H9 (cell line): ENCODE results near the gene C11orf24. TPM values are rescaled to one million over a fixed set of nuclear protein-coding genes. Genes with fewer than 3 reads are reported as not detected.

Source experiments
- DNase-seq: peaks from one replicate; pipeline ENCODE4 v3.0.0-alpha.2; 2017
- H2AFZ ChIP-seq: one replicate; pipeline ENCODE4 v1.6.1; 2013; ENCODE audit warnings: mild to moderate bottlenecking, low read length, control low read depth, moderate library complexity
- H2AK5ac ChIP-seq: 2 replicates; pipeline ENCODE4 v1.6.1; 2013; ENCODE audit warnings: low read length, control low read depth, mixed read lengths; ENCODE audit not compliant: insufficient read length
- H2BK120ac ChIP-seq: one replicate; pipeline ENCODE4 v1.6.1; 2013; ENCODE audit warnings: low read depth, mild to moderate bottlenecking, low read length, control low read depth, inconsistent platforms; ENCODE audit not compliant: poor library complexity, severe bottlenecking
- H2BK12ac ChIP-seq: 2 replicates; pipeline ENCODE4 v1.6.1; 2013; ENCODE audit warnings: low read length, control low read depth, mixed read lengths, low read depth; ENCODE audit not compliant: insufficient read length
- H2BK15ac ChIP-seq: 2 replicates; pipeline ENCODE4 v1.6.1; 2013; ENCODE audit warnings: low read depth, low read length, control low read depth
- H2BK20ac ChIP-seq: one replicate; pipeline ENCODE4 v1.6.1; 2013; ENCODE audit warnings: low read depth, mild to moderate bottlenecking, low read length, control low read depth, inconsistent platforms; ENCODE audit not compliant: poor library complexity, severe bottlenecking
- H2BK5ac ChIP-seq: 2 replicates; pipeline ENCODE4 v1.6.1; 2013; ENCODE audit warnings: low read length, control low read depth, mixed read lengths; ENCODE audit not compliant: insufficient read length
- H3K14ac ChIP-seq: 2 replicates; pipeline ENCODE4 v1.6.1; 2013; ENCODE audit warnings: low read length, control low read depth; ENCODE audit not compliant: insufficient read depth
- H3K18ac ChIP-seq: 2 replicates; pipeline ENCODE4 v1.6.1; 2013; ENCODE audit warnings: low read depth, mild to moderate bottlenecking, mixed read lengths, low read length, control low read depth; ENCODE audit not compliant: insufficient read length
- H3K23ac ChIP-seq: 2 replicates; pipeline ENCODE4 v1.6.1; 2013; ENCODE audit warnings: low read length, control low read depth, mixed read lengths, low read depth; ENCODE audit not compliant: insufficient read length
- H3K23me2 ChIP-seq: 2 replicates; pipeline ENCODE4 v1.6.1; 2013; ENCODE audit warnings: low read depth, mild to moderate bottlenecking, mixed read lengths, low read length, control low read depth; ENCODE audit not compliant: insufficient read length, poor library complexity, severe bottlenecking
- H3K27ac ChIP-seq: 2 replicates; pipeline ENCODE4 v1.5.1; 2013; ENCODE audit warnings: low read length, control low read depth, mixed read lengths, low read depth; ENCODE audit not compliant: insufficient read length
- H3K27me3 ChIP-seq: 2 replicates; pipeline ENCODE4 v1.6.1; 2013; ENCODE audit warnings: low read length, control low read depth, inconsistent platforms; ENCODE audit not compliant: insufficient read depth
- H3K4ac ChIP-seq: 2 replicates; pipeline ENCODE4 v1.6.1; 2013; ENCODE audit warnings: low read depth, mild to moderate bottlenecking, control low read depth, inconsistent platforms, low read length, moderate library complexity
- H3K4me1 ChIP-seq: 2 replicates; pipeline ENCODE4 v1.6.1; 2013; ENCODE audit warnings: low read length, control low read depth, inconsistent platforms; ENCODE audit not compliant: insufficient read depth
- H3K4me2 ChIP-seq: 2 replicates; pipeline ENCODE4 v1.6.1; 2013; ENCODE audit warnings: low read length, control low read depth, mixed read lengths; ENCODE audit not compliant: insufficient read length, insufficient read depth
- H3K56ac ChIP-seq: 2 replicates; pipeline ENCODE4 v1.6.1; 2013; ENCODE audit warnings: low read depth, mild to moderate bottlenecking, mixed read lengths, low read length, control low read depth; ENCODE audit not compliant: insufficient read length
- H3K79me1 ChIP-seq: 2 replicates; pipeline ENCODE4 v1.6.1; 2013; ENCODE audit warnings: low read depth, mild to moderate bottlenecking, moderate library complexity, low read length, control low read depth, inconsistent platforms; ENCODE audit not compliant: insufficient read depth, poor library complexity, severe bottlenecking
- H3K79me2 ChIP-seq: 2 replicates; pipeline ENCODE4 v1.6.1; 2013; ENCODE audit warnings: low read length, control low read depth, inconsistent platforms; ENCODE audit not compliant: insufficient read depth
- H3K9ac ChIP-seq: 2 replicates; pipeline ENCODE4 v1.6.1; 2013; ENCODE audit warnings: low read length, control low read depth, mixed read lengths; ENCODE audit not compliant: insufficient read length; ENCODE audit errors: extremely low read depth
- H3K9me3 ChIP-seq: one replicate; pipeline ENCODE4 v1.6.1; 2013; ENCODE audit warnings: low read depth, low read length, inconsistent platforms; ENCODE audit not compliant: control insufficient read depth
- H3T11ph ChIP-seq: one replicate; pipeline ENCODE4 v1.6.1; 2013; ENCODE audit warnings: mild to moderate bottlenecking, low read length, control low read depth, inconsistent platforms
- H4K20me1 ChIP-seq: one replicate; pipeline ENCODE4 v1.6.1; 2013; ENCODE audit not compliant: control insufficient read depth, insufficient read length, insufficient read depth
- H4K5ac ChIP-seq: 2 replicates; pipeline ENCODE4 v1.6.1; 2013; ENCODE audit warnings: low read depth, mild to moderate bottlenecking, mixed read lengths, low read length, control low read depth; ENCODE audit not compliant: insufficient read length
- H4K8ac ChIP-seq: replicated peaks from 2 replicates; pipeline ENCODE4 v1.6.1; 2013; ENCODE audit warnings: low read length, control low read depth, mixed read lengths, low read depth; ENCODE audit not compliant: insufficient read length
- H4K91ac ChIP-seq: 2 replicates; pipeline ENCODE4 v1.6.1; 2013; ENCODE audit warnings: low read depth, mild to moderate bottlenecking, moderate library complexity, mixed read lengths, low read length, control low read depth; ENCODE audit not compliant: insufficient read length
- H3K27ac Mint-ChIP-seq, 3 experiments: 2 replicates in 2 of 3; 3 replicates in 1 of 3; pipeline ENCODE4 v1.8.0; 2020 to 2021; ENCODE audit warnings: mixed read lengths in 3 of 3, mild to moderate bottlenecking in 1 of 3, moderate library complexity in 1 of 3
- H3K27me3 Mint-ChIP-seq: 2 replicates; pipeline ENCODE4 v1.8.0; 2021; ENCODE audit warnings: low read depth, mild to moderate bottlenecking, moderate library complexity, mixed read lengths
- H3K36me3 Mint-ChIP-seq, 3 experiments: 2 replicates in 2 of 3; 3 replicates in 1 of 3; pipeline ENCODE4 v1.8.0; 2020 to 2021; ENCODE audit warnings: low read depth in 3 of 3, mixed read lengths in 3 of 3; ENCODE audit not compliant: insufficient read depth in 1 of 3
- H3K4me1 Mint-ChIP-seq, 2 experiments: 2 replicates each; pipeline ENCODE4 v1.8.0; 2020; ENCODE audit warnings: mixed read lengths in 2 of 2
- H3K4me3 Mint-ChIP-seq, 2 experiments: 2 replicates in 1 of 2; 3 replicates in 1 of 2; pipeline ENCODE4 v1.8.0; 2020 to 2021; ENCODE audit warnings: mild to moderate bottlenecking in 2 of 2, mixed read lengths in 2 of 2, moderate library complexity in 1 of 2
- H3K9me3 Mint-ChIP-seq, 2 experiments: 2 replicates in 1 of 2; 3 replicates in 1 of 2; pipeline ENCODE4 v1.8.0; 2020; ENCODE audit warnings: mild to moderate bottlenecking in 2 of 2, mixed read lengths in 2 of 2, moderate library complexity in 1 of 2
- CTCF ChIP-seq: fragments of 200-600 bp; sonication (generic); conservative IDR thresholded peaks from 3 replicates; pipeline ENCODE4 v1.8.0; 2021; ENCODE audit warnings: antibody characterized with exemption, mild to moderate bottlenecking
- WGBS: extraction: QIAGEN DNeasy Blood & Tissue Kit; methylation state at CpG from one replicate; pipeline ENCODE4 v1.1.7; 2013; ENCODE audit warnings: missing lambda C conversion rate, low lambda C conversion rate, mixed read lengths; ENCODE audit not compliant: insufficient read length; ENCODE audit errors: extremely low coverage; 5-methylcytosine and 5-hydroxymethylcytosine counted together
- total RNA-seq: library from RNA; stranded (reverse); gene quantifications from 2 replicates; pipeline ENCODE4 v1.2.1, GENCODE V29; 2021

Gene C11orf24
- total RNA-seq, 1 experiment from 2014 or later: 46.8 TPM

- Mint-ChIP-seq H3K27me3 (peaks cover 2% of the 10 kb centered on the region), H3K9me3 (no peaks in the 10 kb centered on the region; a peak in 1 of 5 replicates), H3K4me3 (no peak overlapping the region), H3K27ac (no peak overlapping the region), H3K36me3 (no peaks in the 10 kb centered on the region), H3K4me1 (peaks cover 0 to 2% of the 10 kb centered on the region in 2 experiments; a peak in 1 of 4 replicates)
- Histone ChIP-seq H4K5ac (no peak overlapping the region), H3K9me3 (no peaks in the 10 kb centered on the region), H3K79me2 (no peaks in the 10 kb centered on the region), H3K14ac (no peak overlapping the region), H3K79me1 (no peaks in the 10 kb centered on the region), H4K20me1 (no peaks in the 10 kb centered on the region), H3K4ac (no peak overlapping the region), H3K56ac (no peak overlapping the region), H2AK5ac (no peak overlapping the region), H3K18ac (no peak overlapping the region), H3K23ac (no peak overlapping the region), H3T11ph (no peak overlapping the region), H3K4me1 (no peaks in the 10 kb centered on the region; the same call in 1 of the 2 replicates), H3K4me2 (no peak overlapping the region), H2BK12ac (no peak overlapping the region), H2BK20ac (no peak overlapping the region), H2BK5ac (no peak overlapping the region), H2BK120ac (no peak overlapping the region), H3K27ac (no peak overlapping the region), H3K27me3 (no peaks in the 10 kb centered on the region), H3K23me2 (no peaks in the 10 kb centered on the region), H2AFZ (no peak overlapping the region), H4K8ac (no peak overlapping the region), H3K9ac (no peak overlapping the region), H4K91ac (no peak overlapping the region), H2BK15ac (no peak overlapping the region)
- no peak for TF ChIP-seq CTCF
- no CpG with 5 or more reads among the region's 10 CpGs for WGBS
- DNase-seq: no peak
These were observed 25.7 kb upstream of the C11orf24 start for GRCh38 chr11:68297494-68297811.
